ENCODE data around the gene RNASET2. TPM values are rescaled to one million over a fixed set of nuclear protein-coding genes. Genes with fewer than 3 reads are reported as not detected.

RNASET2 gene
- total and polyA plus RNA-seq, 2 of the 13 experiments (the other 11 are each of a cell fraction or from before 2014, with no cell fraction given), result 44.6 to 597 TPM

GRCh38 chr6:166998256-166999144 lies 42.1 kb upstream of the RNASET2 start (continued):
- no peak for TF ChIP-seq ZKSCAN8 (CRISPR knock-in tag; IDR thresholded peaks at IDR 0.05; ENCODE audit: borderline replicate concordance)
- 0 out of 2 replicates have a peak, but pooled peaks have one; percentile 7 for TF ChIP-seq ZBTB44 (CRISPR knock-in tag; IDR thresholded peaks at IDR 0.05)
- no peak for TF ChIP-seq KDM2A (CRISPR knock-in tag; IDR thresholded peaks at IDR 0.05; ENCODE audit: borderline replicate concordance, low read depth)
- no peak for TF ChIP-seq ZSCAN5A (CRISPR knock-in tag; IDR thresholded peaks at IDR 0.05; ENCODE audit: borderline replicate concordance)
- no peak for TF ChIP-seq REPIN1 (CRISPR knock-in tag; IDR thresholded peaks at IDR 0.05; ENCODE audit: borderline replicate concordance, low read depth)
- no peak for TF ChIP-seq THAP11 (CRISPR knock-in tag; IDR thresholded peaks at IDR 0.05)
- no peak for TF ChIP-seq FIP1L1 (IDR thresholded peaks at IDR 0.05; ENCODE audit: borderline replicate concordance, insufficient read depth, low read depth, low read length)
- no peak for TF ChIP-seq RBM22 (optimal IDR thresholded peaks at IDR 0.05; ENCODE audit: low read length)
- 0 out of 2 replicates have a peak, but pooled peaks have one; percentile 22 for TF ChIP-seq ZNF549 (CRISPR knock-in tag; IDR thresholded peaks at IDR 0.05)
- TF ChIP-seq MYNN (CRISPR knock-in tag; IDR thresholded peaks at IDR 0.05; ENCODE audit: low read depth), result no peak
- TF ChIP-seq MTERF4 (CRISPR knock-in tag; IDR thresholded peaks at IDR 0.05), result peak; percentile 68; the same call in 1 of the 2 replicates
- 0 out of 2 replicates have a peak, but pooled peaks have one; percentile 70 for TF ChIP-seq GLI4 (CRISPR knock-in tag; IDR thresholded peaks at IDR 0.05; ENCODE audit: borderline replicate concordance)
- TF ChIP-seq MLXIP (CRISPR knock-in tag; IDR thresholded peaks at IDR 0.05; ENCODE audit: borderline replicate concordance), result no peak
- no peak for TF ChIP-seq ZNF850 (CRISPR knock-in tag; conservative IDR thresholded peaks at IDR 0.05)
- TF ChIP-seq CSRNP1 (CRISPR knock-in tag; IDR thresholded peaks at IDR 0.05), result peak; percentile 33; the same call in 1 of the 2 replicates
- TF ChIP-seq MXD3 (CRISPR knock-in tag; IDR thresholded peaks at IDR 0.05), result no peak
- no peak for TF ChIP-seq NFATC3 (CRISPR knock-in tag; IDR thresholded peaks at IDR 0.05)
- TF ChIP-seq ZSCAN9 (CRISPR knock-in tag; IDR thresholded peaks at IDR 0.05; ENCODE audit: borderline replicate concordance), result no peak; the same call in 1 of the 2 replicates

All from HepG2 (cell line).